Gastrocnemius medialis (tissue), 4 donors: Measurements from ENCODE around the gene PGAP3.

Source experiments
- POLR2A ChIP-seq, 2 donors: fragments of 450-650 bp; IDR thresholded peaks; one replicate each; pipeline ENCODE4 v1.6.1; 2017; ENCODE audit warnings: antibody characterized with exemption in 2 of 2, mild to moderate bottlenecking in 2 of 2, moderate library complexity in 2 of 2
- TF ChIP-seq, protein P1 (sequence below), 5 experiments: fragments of 450-650 bp in 3 of 5; fragments of 200-600 bp in 2 of 5; sonication (generic) in 2 of 5; IDR thresholded peaks in 4 of 5; conservative IDR thresholded peaks in 1 of 5; 1 replicate in 4 of 5; 2 replicates in 1 of 5; pipeline ENCODE4 v1.5.1; 2016 to 2019; ENCODE audit warnings: antibody characterized with exemption in 5 of 5, mild to moderate bottlenecking in 3 of 5, moderate library complexity in 3 of 5

DNA sequence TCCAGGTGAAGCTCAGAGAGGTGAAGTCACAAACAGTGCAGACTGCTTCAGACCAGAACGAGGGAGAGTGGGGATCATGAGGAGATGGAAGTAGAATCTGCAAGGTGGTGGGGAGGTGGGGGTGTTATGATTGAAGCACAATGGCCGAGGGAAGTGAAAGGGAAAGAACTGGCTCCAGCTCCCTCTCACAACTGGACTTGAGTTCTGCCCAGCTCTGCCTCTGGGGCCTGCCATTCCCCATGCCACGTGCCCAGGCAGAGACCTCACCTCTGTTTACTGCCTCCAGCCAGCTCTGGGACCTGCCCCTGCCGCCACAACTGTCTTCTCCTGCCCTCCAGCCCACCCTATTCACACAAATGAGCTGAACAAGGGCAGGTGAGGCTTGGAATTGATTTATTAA is 17.1 kb downstream of the PGAP3 start:
- TF ChIP-seq, protein P1, sequence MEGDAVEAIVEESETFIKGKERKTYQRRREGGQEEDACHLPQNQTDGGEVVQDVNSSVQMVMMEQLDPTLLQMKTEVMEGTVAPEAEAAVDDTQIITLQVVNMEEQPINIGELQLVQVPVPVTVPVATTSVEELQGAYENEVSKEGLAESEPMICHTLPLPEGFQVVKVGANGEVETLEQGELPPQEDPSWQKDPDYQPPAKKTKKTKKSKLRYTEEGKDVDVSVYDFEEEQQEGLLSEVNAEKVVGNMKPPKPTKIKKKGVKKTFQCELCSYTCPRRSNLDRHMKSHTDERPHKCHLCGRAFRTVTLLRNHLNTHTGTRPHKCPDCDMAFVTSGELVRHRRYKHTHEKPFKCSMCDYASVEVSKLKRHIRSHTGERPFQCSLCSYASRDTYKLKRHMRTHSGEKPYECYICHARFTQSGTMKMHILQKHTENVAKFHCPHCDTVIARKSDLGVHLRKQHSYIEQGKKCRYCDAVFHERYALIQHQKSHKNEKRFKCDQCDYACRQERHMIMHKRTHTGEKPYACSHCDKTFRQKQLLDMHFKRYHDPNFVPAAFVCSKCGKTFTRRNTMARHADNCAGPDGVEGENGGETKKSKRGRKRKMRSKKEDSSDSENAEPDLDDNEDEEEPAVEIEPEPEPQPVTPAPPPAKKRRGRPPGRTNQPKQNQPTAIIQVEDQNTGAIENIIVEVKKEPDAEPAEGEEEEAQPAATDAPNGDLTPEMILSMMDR (IDR thresholded peaks at IDR 0.05 in 4 of 5, conservative IDR thresholded peaks at IDR 0.05 in 1 of 5) = no peak
- TF ChIP-seq POLR2A (IDR thresholded peaks at IDR 0.05) = no peak
